Measurements from ENCODE around the gene CD82. TPM values are rescaled to one million over a fixed set of nuclear protein-coding genes. Genes with fewer than 3 reads are reported as not detected.
"Not testable (repeated sequence)": the region's sequence is repeated elsewhere in the genome, so short reads cannot be mapped to it uniquely, and the experiment has no call there.

The CD82 gene
- polyA plus RNA-seq, 1 of the 3 experiments (the other 2 are of a cell fraction), result 39.2 TPM

DNA sequence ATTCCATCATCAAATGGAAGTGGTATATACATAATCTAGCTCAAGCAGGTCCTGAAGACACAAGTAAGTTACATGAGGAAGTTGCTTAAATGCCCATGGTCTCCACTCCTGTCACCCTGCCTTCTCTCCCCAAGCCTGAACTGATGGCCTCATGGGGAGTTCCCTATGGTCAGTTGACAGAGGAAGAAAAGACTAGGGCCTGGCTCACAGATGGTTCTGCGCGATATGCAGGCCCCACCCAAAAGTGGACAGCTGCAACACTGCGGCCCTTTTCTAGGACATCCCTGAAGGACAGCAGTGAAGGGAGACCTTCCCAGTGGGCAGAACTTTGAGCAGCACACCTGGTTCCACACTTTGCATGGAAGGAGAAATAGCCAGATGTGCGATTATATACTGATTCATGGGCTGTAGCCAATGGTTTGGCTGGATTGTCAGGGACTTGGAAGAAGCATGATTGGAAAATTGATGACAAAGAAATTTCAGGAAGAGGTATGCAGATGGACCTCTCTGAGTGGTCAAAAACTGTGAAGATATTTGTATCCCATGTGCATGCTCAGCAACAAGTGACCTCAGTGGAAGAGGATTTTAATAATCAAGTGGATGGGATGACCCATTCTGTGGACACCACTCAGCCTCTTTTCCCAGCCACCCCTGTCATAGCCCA lies 17.3 kb upstream of the CD82 start:
- ChIA-PET POLR2A (no interaction called here), CTCF (interaction anchor here (0.6 to 3.9 kb wide), 4 partner anchors 9 to 262 kb away, joined by 3 to 22 read pairs (median 4); no protein-coding TSS in a partner anchor)
- no peaks in the 10 kb centered on the region for H3F3A ChIP-seq (replicated peaks; ENCODE audit: insufficient read depth)
- no peak overlapping the region for H3K4me3 ChIP-seq (ENCODE audit: low read depth in 2 of 2, low read length in 1 of 2)
- no peak for DNase-seq
- 64% methylated on average over 4 of the region's 4 CpGs for WGBS (ENCODE audit: low lambda C conversion rate)
- no peaks in the 10 kb centered on the region for H4K20me1 ChIP-seq (ENCODE audit: insufficient read depth)
- no peak for TF ChIP-seq SMC3 (IDR thresholded peaks at IDR 0.05; ENCODE audit: low read depth, low read length)
- TF ChIP-seq FOXM1 (IDR thresholded peaks at IDR 0.05; ENCODE audit: low read depth), result no peak
- TF ChIP-seq GATA2 (CRISPR knock-in tag; IDR thresholded peaks at IDR 0.05), result no peak
- no peak for TF ChIP-seq RCOR1 (IDR thresholded peaks at IDR 0.05; ENCODE audit: low read length)
- TF ChIP-seq RXRA (IDR thresholded peaks at IDR 0.05; ENCODE audit: borderline replicate concordance, low read depth), result no peak
- TF ChIP-seq, protein P1, sequence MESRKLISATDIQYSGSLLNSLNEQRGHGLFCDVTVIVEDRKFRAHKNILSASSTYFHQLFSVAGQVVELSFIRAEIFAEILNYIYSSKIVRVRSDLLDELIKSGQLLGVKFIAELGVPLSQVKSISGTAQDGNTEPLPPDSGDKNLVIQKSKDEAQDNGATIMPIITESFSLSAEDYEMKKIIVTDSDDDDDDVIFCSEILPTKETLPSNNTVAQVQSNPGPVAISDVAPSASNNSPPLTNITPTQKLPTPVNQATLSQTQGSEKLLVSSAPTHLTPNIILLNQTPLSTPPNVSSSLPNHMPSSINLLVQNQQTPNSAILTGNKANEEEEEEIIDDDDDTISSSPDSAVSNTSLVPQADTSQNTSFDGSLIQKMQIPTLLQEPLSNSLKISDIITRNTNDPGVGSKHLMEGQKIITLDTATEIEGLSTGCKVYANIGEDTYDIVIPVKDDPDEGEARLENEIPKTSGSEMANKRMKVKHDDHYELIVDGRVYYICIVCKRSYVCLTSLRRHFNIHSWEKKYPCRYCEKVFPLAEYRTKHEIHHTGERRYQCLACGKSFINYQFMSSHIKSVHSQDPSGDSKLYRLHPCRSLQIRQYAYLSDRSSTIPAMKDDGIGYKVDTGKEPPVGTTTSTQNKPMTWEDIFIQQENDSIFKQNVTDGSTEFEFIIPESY (IDR thresholded peaks at IDR 0.05; ENCODE audit: borderline replicate concordance, low read depth), result no peak
- no peak for TF ChIP-seq MEF2A (IDR thresholded peaks at IDR 0.05; ENCODE audit: borderline replicate concordance, low read depth)
- H3K27me3 ChIP-seq (ENCODE audit: insufficient read depth), result no peaks in the 10 kb centered on the region
- H3K27ac ChIP-seq (ENCODE audit: low read depth in 2 of 2, low read length in 1 of 2), result no peak overlapping the region
- no peak overlapping the region for H3K4me2 ChIP-seq
- no peaks in the 10 kb centered on the region for H3K79me2 ChIP-seq (ENCODE audit: insufficient read depth)
- H3K36me3 ChIP-seq (replicated peaks in 1 of 2; ENCODE audit: control insufficient read depth in 1 of 2, insufficient read depth in 2 of 2, low read length in 1 of 2), result no peaks in the 10 kb centered on the region
- H2AFZ ChIP-seq (ENCODE audit: low read depth), result no peak overlapping the region
- no peaks in the 10 kb centered on the region for H3K4me1 ChIP-seq (ENCODE audit: control insufficient read depth in 1 of 2, insufficient read depth in 2 of 2, low read depth in 1 of 2, low read length in 1 of 2)
- H3K9me3 ChIP-seq, result no peaks in the 10 kb centered on the region
- no peak overlapping the region for H3K9ac ChIP-seq
- no peaks in the 10 kb centered on the region for H3K9me2 ChIP-seq

DNA sequence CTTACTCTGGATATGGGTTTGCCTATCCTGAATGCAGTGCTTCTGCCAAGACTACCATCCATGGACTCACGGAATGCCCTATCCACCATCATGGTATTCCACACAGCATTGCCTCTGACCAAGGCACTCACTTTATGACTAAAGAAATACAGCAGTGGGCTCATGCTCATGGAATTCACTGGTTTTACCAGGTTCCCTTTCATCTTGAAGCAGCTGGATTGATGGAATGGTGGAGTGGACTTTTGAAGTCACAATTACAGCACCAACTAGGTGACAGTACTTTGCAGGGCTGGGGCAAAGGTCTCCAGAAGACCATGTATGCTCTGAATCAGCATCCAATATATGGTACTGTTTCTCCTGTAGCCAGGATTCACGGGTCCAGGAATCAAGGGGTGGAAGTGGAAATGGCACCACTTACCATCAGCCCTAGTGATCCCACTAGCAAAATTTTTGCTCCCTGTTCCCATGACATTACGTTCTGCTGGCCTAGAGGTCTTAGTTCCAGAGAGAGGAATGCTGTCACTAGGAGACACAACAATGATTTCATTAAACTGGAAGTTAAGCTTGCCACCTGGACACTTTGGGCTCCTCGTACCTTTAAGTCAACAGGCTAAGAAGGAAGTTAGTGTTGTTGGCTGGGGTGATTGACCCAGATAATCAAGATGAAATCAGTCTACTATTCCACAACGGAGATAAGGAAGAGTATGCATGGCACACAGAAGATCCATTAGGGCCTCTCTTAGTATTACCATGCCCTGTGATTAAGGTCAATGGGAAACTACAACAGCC lies 16.3 kb upstream of the CD82 start:
- H3K4me2 ChIP-seq; H3K9me2 ChIP-seq; H4K20me1 ChIP-seq (ENCODE audit: insufficient read depth); H3K9ac ChIP-seq; H3K79me2 ChIP-seq (ENCODE audit: insufficient read depth); H3K4me1 ChIP-seq (ENCODE audit: control insufficient read depth in 1 of 2, insufficient read depth in 2 of 2, low read depth in 1 of 2, low read length in 1 of 2); H3F3A ChIP-seq (replicated peaks; ENCODE audit: insufficient read depth); POLR2A ChIA-PET; H3K4me3 ChIP-seq (ENCODE audit: low read depth in 2 of 2, low read length in 1 of 2); DNase-seq; H3K36me3 ChIP-seq (replicated peaks in 1 of 2; ENCODE audit: control insufficient read depth in 1 of 2, insufficient read depth in 2 of 2, low read length in 1 of 2); H3K9me3 ChIP-seq; H3K27ac ChIP-seq (ENCODE audit: low read depth in 2 of 2, low read length in 1 of 2); H2AFZ ChIP-seq (ENCODE audit: low read depth); H3K27me3 ChIP-seq (ENCODE audit: insufficient read depth): not testable (repeated sequence)
- CTCF ChIA-PET, result interaction anchor here (1.4 to 1.6 kb wide), 4 partner anchors 8 to 345 kb away, joined by 3 to 4 read pairs (median 3); no protein-coding TSS in a partner anchor
- 33% methylated on average over 5 of the region's 5 CpGs for WGBS (ENCODE audit: low lambda C conversion rate)

DNA sequence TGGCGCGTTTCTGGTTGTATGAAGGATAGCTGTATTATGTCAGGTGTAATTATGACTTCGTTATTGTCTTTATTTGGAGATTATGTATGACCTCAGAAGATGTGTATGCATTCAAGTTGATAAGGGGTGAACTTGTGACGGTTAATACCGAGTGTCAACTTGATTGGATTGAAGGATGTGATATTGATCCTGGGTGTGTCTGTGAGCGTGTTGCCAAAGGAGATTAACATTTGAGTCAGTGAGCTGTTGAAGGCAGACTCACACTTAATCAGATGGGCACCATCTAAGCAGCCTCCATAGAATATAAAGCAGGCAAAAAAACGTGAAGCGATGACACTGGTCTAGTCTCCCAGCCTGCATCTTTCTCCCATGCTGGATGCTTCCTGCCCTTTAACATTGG lies 15.3 kb upstream of the CD82 start:
- Histone ChIP-seq H3K4me3 (ENCODE audit: low read depth in 2 of 2, low read length in 1 of 2) (no peak overlapping the region), H3K4me1 (ENCODE audit: control insufficient read depth in 1 of 2, insufficient read depth in 2 of 2, low read depth in 1 of 2, low read length in 1 of 2) (no peaks in the 10 kb centered on the region), H3K27ac (ENCODE audit: low read depth in 2 of 2, low read length in 1 of 2) (no peak overlapping the region), H3K4me2 (no peak overlapping the region), H3F3A (replicated peaks; ENCODE audit: insufficient read depth) (no peaks in the 10 kb centered on the region), H3K9me3 (no peaks in the 10 kb centered on the region), H2AFZ (ENCODE audit: low read depth) (no peak overlapping the region), H3K9me2 (no peaks in the 10 kb centered on the region), H4K20me1 (ENCODE audit: insufficient read depth) (no peaks in the 10 kb centered on the region), H3K9ac (no peak overlapping the region), H3K79me2 (ENCODE audit: insufficient read depth) (no peaks in the 10 kb centered on the region), H3K27me3 (ENCODE audit: insufficient read depth) (no peaks in the 10 kb centered on the region), H3K36me3 (replicated peaks in 1 of 2; ENCODE audit: control insufficient read depth in 1 of 2, insufficient read depth in 2 of 2, low read length in 1 of 2) (no peaks in the 10 kb centered on the region)
- 57% methylated on average over 8 of the region's 8 CpGs for WGBS (ENCODE audit: low lambda C conversion rate)
- ChIA-PET POLR2A (no interaction called here), CTCF (interaction anchor here (0.6 to 1.5 kb wide), 6 partner anchors 11 to 440 kb away, joined by 3 to 6 read pairs (median 3); no protein-coding TSS in a partner anchor)
- no peak for DNase-seq
- TF ChIP-seq CHD2 (IDR thresholded peaks at IDR 0.05; ENCODE audit: low read length, partially characterized antibody) (no peak), MEF2A (IDR thresholded peaks at IDR 0.05; ENCODE audit: borderline replicate concordance, low read depth) (no peak)
